ENCODE measurements around the gene C1GALT1C1L. TPM values are rescaled to one million over a fixed set of nuclear protein-coding genes. Genes with fewer than 3 reads are reported as not detected.

The C1GALT1C1L gene
- total and polyA plus RNA-seq, 2 of the 4 experiments (the other 2 are of a cell fraction) = 0.36 to 0.63 TPM

- no peaks in the 10 kb centered on the region for H4K20me1 ChIP-seq (ENCODE audit: insufficient read depth, low read length)
- no peaks in the 10 kb centered on the region for H3K36me3 ChIP-seq (ENCODE audit: control insufficient read depth, insufficient read depth, low read length)
- no TSS peak for BruUV-seq (replicated peaks)
- no peaks in the 10 kb centered on the region for H3K9me3 ChIP-seq (ENCODE audit: control insufficient read depth, insufficient read depth, low read length)
- no peak for DNase-seq
- H4K91ac ChIP-seq (ENCODE audit: insufficient read depth, low read depth, low read length) = no peak overlapping the region
- no peaks in the 10 kb centered on the region for H3K79me1 ChIP-seq (ENCODE audit: low read depth in 1 of 2, low read length in 2 of 2)
- no peak overlapping the region; the same call in 1 of the 2 replicates for H3K14ac ChIP-seq (replicated peaks; ENCODE audit: low read depth, low read length)
- in situ Hi-C loops (cut with MboI; ENCODE audit: low sequenced_read_pairs) (no loop called here), intact Hi-C loops (cut with micrococcal nuclease) (no loop called here), dilution Hi-C loops (cut with HindIII; ENCODE audit: low sequenced_read_pairs, unreplicated experiment) (no loop called here)
- ChIA-PET CTCF (no interaction called here), POLR2A (ENCODE audit: unreplicated experiment) (no interaction called here)
- no peaks in the 10 kb centered on the region for H3K4me1 ChIP-seq (ENCODE audit: control insufficient read depth, insufficient read depth, low read length)
- H2AK9ac ChIP-seq (replicated peaks; ENCODE audit: low read depth, low read length, poor library complexity) = no peak overlapping the region
- no peak overlapping the region for H4K8ac ChIP-seq (ENCODE audit: low read depth in 2 of 2, low read length in 2 of 2)
- H2AFZ ChIP-seq (replicated peaks; ENCODE audit: low read length, poor library complexity) = no peak overlapping the region
- no peak for ATAC-seq (ENCODE audit: low read depth)
- H3K9me1 ChIP-seq (ENCODE audit: insufficient read depth, low read length) = no peaks in the 10 kb centered on the region
- H3K4ac ChIP-seq (ENCODE audit: low read depth, low read length) = no peak overlapping the region
- H2BK15ac ChIP-seq (ENCODE audit: low read depth, low read length) = no peak overlapping the region
- H3K18ac ChIP-seq (ENCODE audit: low read depth, low read length) = no peak overlapping the region
- no peaks in the 10 kb centered on the region for H3K27me3 ChIP-seq (ENCODE audit: control insufficient read depth, insufficient read depth, low read length)
- H3K9ac ChIP-seq (ENCODE audit: low read depth, low read length) = no peak overlapping the region
- H3K4me3 ChIP-seq (ENCODE audit: insufficient read depth, low read depth, low read length) = no peak overlapping the region
- H2BK20ac ChIP-seq (ENCODE audit: low read depth, low read length) = no peak overlapping the region
- no peak overlapping the region for H2BK5ac ChIP-seq (ENCODE audit: low read depth, low read length, poor library complexity, severe bottlenecking)
- H3K4me2 ChIP-seq (ENCODE audit: low read depth, low read length) = no peak overlapping the region
- no peak overlapping the region for H2AK5ac ChIP-seq (ENCODE audit: low read depth, low read length)
- H3K27ac ChIP-seq (ENCODE audit: insufficient read depth, low read length) = no peak overlapping the region
- TF ChIP-seq SMC3 (IDR thresholded peaks at IDR 0.05; ENCODE audit: low read depth, low read length) = no peak
- no peak for TF ChIP-seq USF2 (IDR thresholded peaks at IDR 0.05; ENCODE audit: low read depth, low read length)
- no peak for TF ChIP-seq MXI1 (IDR thresholded peaks at IDR 0.05; ENCODE audit: borderline replicate concordance, low read depth, low read length)
- TF ChIP-seq FOS (IDR thresholded peaks at IDR 0.05; ENCODE audit: low read depth, low read length) = no peak
- no peak for TF ChIP-seq POLR2A (IDR thresholded peaks at IDR 0.05; ENCODE audit: low read depth, low read length)
- TF ChIP-seq RAD21 (IDR thresholded peaks at IDR 0.05; ENCODE audit: low read length) = no peak
- TF ChIP-seq ELK1 (IDR thresholded peaks at IDR 0.05; ENCODE audit: borderline replicate concordance, low read depth, low read length) = no peak
- TF ChIP-seq CTCF (conservative IDR thresholded peaks at IDR 0.05; ENCODE audit: low read depth, low read length) = no peak
- H3K23ac ChIP-seq (ENCODE audit: low read depth, low read length) = no peak overlapping the region
- H3K56ac ChIP-seq (ENCODE audit: extremely low read depth, insufficient read depth, low read length) = no peak overlapping the region
- no peak overlapping the region for H4K5ac ChIP-seq (ENCODE audit: low read depth, low read length)
- no peak overlapping the region for H2BK120ac ChIP-seq (ENCODE audit: low read depth, low read length)
These were observed 41.1 kb upstream of the C1GALT1C1L start for GRCh38 chr2:43717322-43717721.

Measured in IMR-90 (cell line).